ENCODE results near the gene PLEKHH3. TPM values are rescaled to one million over a fixed set of nuclear protein-coding genes. Genes with fewer than 3 reads are reported as not detected.

PLEKHH3 gene
- total RNA-seq, 4 donors from 2014 or later = 32.4 to 57.7 (median 46.1) TPM

- no peak for DNase-seq (ENCODE audit: low spot score in 2 of 2)
- WGBS, 2 donors = 66 to 77% methylated on average over 2 of the region's 2 CpGs
- Histone ChIP-seq H3K4me1 (no peaks in the 10 kb centered on the region), H3K9me3 (no peaks in the 10 kb centered on the region), H3K4me3 (no peak overlapping the region), H3K27ac (peak overlapping the region in 1 of 4 donors; percentile 23), H3K36me3 (peaks cover 7 to 100% (median 36%) of the 10 kb centered on the region in 3 donors), H3K27me3 (no peaks in the 10 kb centered on the region)
- TF ChIP-seq CTCF (IDR thresholded peaks at IDR 0.05) (no peak), EP300 (IDR thresholded peaks at IDR 0.05) (no peak), POLR2A (IDR thresholded peaks at IDR 0.05) (no peak)
These were observed 32.8 kb upstream of the PLEKHH3 start for GRCh38 chr17:42709561-42709960.

GRCh38 chr17:42708588-42708987, 31.8 kb upstream of the PLEKHH3 start:
- 90 to 98% methylated on average over 3 of the region's 3 CpGs for WGBS, 2 donors
- Histone ChIP-seq H3K36me3 (peaks cover 10 to 100% (median 30%) of the 10 kb centered on the region in 3 donors), H3K27me3 (no peaks in the 10 kb centered on the region), H3K9me3 (no peaks in the 10 kb centered on the region), H3K27ac (no peak overlapping the region), H3K4me3 (no peak overlapping the region), H3K4me1 (no peaks in the 10 kb centered on the region)
- DNase-seq (ENCODE audit: low spot score in 2 of 2) = no peak
- no peak for TF ChIP-seq CTCF (IDR thresholded peaks at IDR 0.05)
- TF ChIP-seq EP300 (IDR thresholded peaks at IDR 0.05) = no peak
- TF ChIP-seq POLR2A (IDR thresholded peaks at IDR 0.05) = no peak

- H3K27me3 ChIP-seq = no peaks in the 10 kb centered on the region
- no peak overlapping the region for H3K27ac ChIP-seq
- TF ChIP-seq EP300 (IDR thresholded peaks at IDR 0.05) = no peak
- no peak for TF ChIP-seq POLR2A (IDR thresholded peaks at IDR 0.05)
- TF ChIP-seq CTCF (IDR thresholded peaks at IDR 0.05) = no peak
- no peak for DNase-seq (ENCODE audit: low spot score in 2 of 2)
- H3K36me3 ChIP-seq = peaks cover 7 to 100% (median 23%) of the 10 kb centered on the region in 3 donors
- no peaks in the 10 kb centered on the region for H3K4me1 ChIP-seq
- H3K4me3 ChIP-seq = no peak overlapping the region
- no peaks in the 10 kb centered on the region for H3K9me3 ChIP-seq
- 71 to 83% methylated on average over 5 of the region's 5 CpGs for WGBS, 2 donors
These were observed 29.9 kb upstream of the PLEKHH3 start for GRCh38 chr17:42706732-42707131.

GRCh38 chr17:42704837-42705494, 28.2 kb upstream of the PLEKHH3 start:
- 81 to 82% methylated on average over 8 of the region's 8 CpGs for WGBS, 2 donors
- Histone ChIP-seq H3K4me3 (no peak overlapping the region), H3K9me3 (no peaks in the 10 kb centered on the region), H3K4me1 (peaks cover 0 to 11% (median 2%) of the 10 kb centered on the region in 4 donors), H3K27ac (no peak overlapping the region), H3K36me3 (peaks cover 7 to 98% (median 23%) of the 10 kb centered on the region in 3 donors), H3K27me3 (no peaks in the 10 kb centered on the region)
- TF ChIP-seq CTCF (IDR thresholded peaks at IDR 0.05) (no peak), EP300 (IDR thresholded peaks at IDR 0.05) (no peak), POLR2A (IDR thresholded peaks at IDR 0.05) (no peak)
- no peak for DNase-seq (ENCODE audit: low spot score in 2 of 2)

- no peak for TF ChIP-seq POLR2A (IDR thresholded peaks at IDR 0.05)
- TF ChIP-seq CTCF (IDR thresholded peaks at IDR 0.05) = no peak
- no peak for TF ChIP-seq EP300 (IDR thresholded peaks at IDR 0.05)
- 93 to 95% methylated on average over 5 of the region's 5 CpGs for WGBS, 2 donors
- no peak overlapping the region for H3K27ac ChIP-seq
These were observed 27.7 kb upstream of the PLEKHH3 start for GRCh38 chr17:42704490-42704836.

More at GRCh38 chr17:42704490-42704836, 27.7 kb upstream of the PLEKHH3 start:
- Histone ChIP-seq H3K27me3 (no peaks in the 10 kb centered on the region), H3K4me3 (no peak overlapping the region), H3K36me3 (peaks cover 7 to 98% (median 23%) of the 10 kb centered on the region in 3 donors), H3K4me1 (peaks cover 0 to 16% (median 2%) of the 10 kb centered on the region in 4 donors), H3K9me3 (no peaks in the 10 kb centered on the region)
- no peak for DNase-seq (ENCODE audit: low spot score in 2 of 2)

Data from tibial nerve (tissue), 4 donors.